KMS-11 (cell line): ENCODE data around the gene CDK9.

Experiments used
- H2AFZ ChIP-seq: fragments of 200-600 bp; sonication (generic); 2 replicates; pipeline ENCODE4 v1.6.1; 2016; ENCODE audit warnings: antibody characterized with exemption, mixed run types, low read depth
- H3K27ac ChIP-seq: fragments of 200-600 bp; sonication (generic); 2 replicates; pipeline ENCODE4 v1.6.1; 2016; ENCODE audit warnings: mild to moderate bottlenecking, mixed run types
- H3K27me3 ChIP-seq: fragments of 200-600 bp; sonication (generic); 2 replicates; pipeline ENCODE4 v1.6.1; 2017; ENCODE audit warnings: mild to moderate bottlenecking, low read depth, mixed run types, moderate library complexity; ENCODE audit not compliant: insufficient read depth
- H3K36me3 ChIP-seq: fragments of 200-600 bp; sonication (generic); 2 replicates; pipeline ENCODE4 v1.6.1; 2017; ENCODE audit warnings: mild to moderate bottlenecking, mixed run types; ENCODE audit not compliant: insufficient read depth
- H3K4me1 ChIP-seq: fragments of 200-600 bp; sonication (generic); 2 replicates; pipeline ENCODE4 v1.6.1; 2016; ENCODE audit warnings: mild to moderate bottlenecking, low read depth, mixed run types; ENCODE audit not compliant: poor library complexity, severe bottlenecking
- H3K4me2 ChIP-seq: fragments of 200-600 bp; sonication (generic); 2 replicates; pipeline ENCODE4 v1.7.0; 2016; ENCODE audit warnings: mild to moderate bottlenecking, mixed run types
- H3K4me3 ChIP-seq: fragments of 200-600 bp; sonication (generic); IDR thresholded peaks from 2 replicates; pipeline ENCODE4 v1.6.1; 2017; ENCODE audit warnings: low read depth, low read length, mixed read lengths; ENCODE audit not compliant: insufficient read depth
- H3K79me2 ChIP-seq: fragments of 200-600 bp; sonication (generic); 2 replicates; pipeline ENCODE4 v1.6.1; 2016; ENCODE audit warnings: low read depth, mixed run types; ENCODE audit not compliant: insufficient read depth
- H3K9ac ChIP-seq: fragments of 200-600 bp; sonication (generic); 2 replicates; pipeline ENCODE4 v1.6.1; 2016; ENCODE audit warnings: mild to moderate bottlenecking, mixed run types
- H4K20me1 ChIP-seq: fragments of 200-600 bp; sonication (generic); 2 replicates; pipeline ENCODE4 v1.6.1; 2016; ENCODE audit warnings: mild to moderate bottlenecking, mixed run types; ENCODE audit not compliant: insufficient read depth
- CTCF ChIP-seq: fragments of 200-600 bp; sonication (generic); conservative IDR thresholded peaks from 2 replicates; pipeline ENCODE4 v1.6.1; 2017; ENCODE audit warnings: low read depth, mild to moderate bottlenecking, antibody characterized with exemption, low read length, moderate library complexity, mixed read lengths

Gene CDK9

DNA sequence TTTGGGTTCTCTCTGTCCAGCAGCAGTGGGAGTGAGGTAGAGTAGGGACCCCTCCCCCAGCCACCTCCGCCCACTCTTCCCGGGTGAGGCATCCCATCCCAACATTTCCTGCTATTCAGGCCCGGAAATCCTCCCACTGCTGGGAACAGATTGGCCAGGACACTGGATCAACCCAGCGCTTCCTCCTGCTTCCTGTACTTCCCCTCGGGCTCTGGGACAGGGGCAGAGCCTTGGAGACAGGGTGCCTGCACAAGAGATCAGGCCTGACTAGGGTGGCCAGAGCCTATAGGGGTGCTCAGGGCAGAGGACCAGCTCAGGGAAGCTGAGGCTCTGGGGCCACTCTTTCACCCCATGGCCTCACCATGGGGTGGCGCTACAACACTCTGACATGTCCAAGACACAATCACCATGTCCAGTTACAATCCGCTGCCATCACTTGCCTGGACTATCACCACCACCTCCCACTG, 21.9 kb upstream of the CDK9 start:
- Histone ChIP-seq H3K36me3 (no peaks in the 10 kb centered on the region), H3K4me3 (no peak overlapping the region), H3K4me2 (no peak overlapping the region), H3K27ac (no peak overlapping the region), H4K20me1 (no peaks in the 10 kb centered on the region), H3K27me3 (no peaks in the 10 kb centered on the region), H3K4me1 (no peaks in the 10 kb centered on the region), H3K9ac (no peak overlapping the region), H3K79me2 (no peaks in the 10 kb centered on the region), H2AFZ (no peak overlapping the region)
- peak; percentile 23; the same call in 1 of the 2 replicates for TF ChIP-seq CTCF

- no peaks in the 10 kb centered on the region for H3K79me2 ChIP-seq
- no peak overlapping the region for H3K9ac ChIP-seq
- H3K4me1 ChIP-seq: peaks cover 13% of the 10 kb centered on the region
- no peaks in the 10 kb centered on the region for H3K27me3 ChIP-seq
- no peaks in the 10 kb centered on the region for H4K20me1 ChIP-seq
- H3K27ac ChIP-seq: no peak overlapping the region
- H2AFZ ChIP-seq: no peak overlapping the region
- no peaks in the 10 kb centered on the region for H3K36me3 ChIP-seq
- TF ChIP-seq CTCF: no peak
- no peak overlapping the region for H3K4me3 ChIP-seq
- H3K4me2 ChIP-seq: no peak overlapping the region
These were observed 20.4 kb upstream of the CDK9 start for GRCh38 chr9:127765418-127765817.

DNA sequence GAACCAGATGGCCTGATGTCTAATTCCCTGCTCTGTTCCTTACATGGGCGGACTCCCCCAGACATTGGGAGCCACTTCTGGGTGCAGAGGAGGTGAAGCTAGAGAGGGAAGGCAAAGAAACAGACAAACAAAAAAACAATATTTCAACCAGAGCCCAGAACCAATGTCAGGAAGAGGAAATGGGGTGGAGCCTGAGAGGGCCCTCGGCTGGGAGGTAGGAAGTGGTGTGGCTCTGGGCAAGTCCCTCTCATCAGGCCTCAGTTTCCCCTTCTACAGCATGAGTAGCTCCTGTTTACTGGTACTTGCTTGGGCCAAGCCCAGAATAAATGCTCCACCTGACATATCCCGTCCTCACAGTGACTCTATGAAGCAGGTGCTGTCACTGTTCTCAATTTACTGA, 18.4 kb upstream of the CDK9 start:
- no peak for TF ChIP-seq CTCF
- Histone ChIP-seq H2AFZ (no peak overlapping the region), H3K27ac (no peak overlapping the region), H4K20me1 (no peaks in the 10 kb centered on the region), H3K4me3 (no peak overlapping the region), H3K79me2 (no peaks in the 10 kb centered on the region), H3K4me1 (peaks cover 27% of the 10 kb centered on the region), H3K36me3 (no peaks in the 10 kb centered on the region), H3K27me3 (no peaks in the 10 kb centered on the region), H3K9ac (no peak overlapping the region), H3K4me2 (no peak overlapping the region)

DNA sequence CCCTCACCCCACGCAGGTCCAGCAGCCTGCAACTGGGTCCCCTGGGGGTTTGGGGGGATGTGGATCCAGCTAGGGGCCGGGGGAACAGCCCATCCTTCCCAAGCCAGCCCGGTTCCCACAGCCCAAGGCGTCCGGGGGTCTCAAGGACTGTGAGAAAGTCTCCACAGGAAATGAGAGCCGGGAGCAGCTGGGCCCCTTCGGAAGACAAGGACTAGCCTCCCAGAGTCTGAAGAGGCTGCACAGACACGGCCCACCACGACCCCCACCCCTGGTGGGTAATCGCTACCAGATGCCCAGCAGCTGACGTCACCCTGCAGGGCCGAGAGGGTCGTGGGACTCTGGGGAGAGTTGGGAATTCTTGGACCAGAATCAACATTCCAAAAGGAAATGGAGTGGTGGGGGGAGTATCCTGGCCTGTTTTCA, 17.9 kb upstream of the CDK9 start:
- H3K9ac ChIP-seq: no peak overlapping the region
- no peaks in the 10 kb centered on the region for H3K79me2 ChIP-seq
- no peaks in the 10 kb centered on the region for H4K20me1 ChIP-seq
- H3K4me2 ChIP-seq: no peak overlapping the region
- TF ChIP-seq CTCF: no peak
- H3K4me3 ChIP-seq: no peak overlapping the region
- no peak overlapping the region for H2AFZ ChIP-seq
- no peaks in the 10 kb centered on the region for H3K36me3 ChIP-seq
- H3K27me3 ChIP-seq: no peaks in the 10 kb centered on the region
- no peak overlapping the region for H3K27ac ChIP-seq
- peaks cover 32% of the 10 kb centered on the region for H3K4me1 ChIP-seq

DNA sequence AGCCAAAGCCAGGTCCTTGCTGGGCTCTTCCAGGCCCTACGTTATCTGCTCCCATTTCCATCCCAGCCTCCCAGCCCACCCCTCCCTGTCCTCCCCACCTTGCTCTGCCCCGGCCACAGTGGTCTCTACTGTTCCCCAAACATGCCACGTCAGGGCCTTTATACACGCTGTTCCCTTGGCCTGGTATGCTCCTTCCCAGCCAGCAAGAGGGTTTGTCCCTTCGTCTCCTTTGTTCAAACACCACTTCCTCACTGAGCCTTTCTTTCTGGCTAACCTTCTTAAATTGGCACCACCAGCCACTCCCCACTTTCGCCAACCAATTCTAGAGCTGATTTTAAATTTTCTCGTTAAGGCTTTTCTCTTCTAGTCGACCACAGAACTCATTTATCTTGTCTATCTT, 17.1 kb upstream of the CDK9 start:
- no peaks in the 10 kb centered on the region for H4K20me1 ChIP-seq
- no peaks in the 10 kb centered on the region for H3K79me2 ChIP-seq
- peaks cover 39% of the 10 kb centered on the region for H3K4me1 ChIP-seq
- H3K27me3 ChIP-seq: no peaks in the 10 kb centered on the region
- no peak for TF ChIP-seq CTCF
- no peak overlapping the region for H3K27ac ChIP-seq
- H3K9ac ChIP-seq: no peak overlapping the region
- H3K36me3 ChIP-seq: no peaks in the 10 kb centered on the region
- no peak overlapping the region for H3K4me3 ChIP-seq
- H2AFZ ChIP-seq: no peak overlapping the region
- no peak overlapping the region for H3K4me2 ChIP-seq
